ENCODE data around the gene MSI2.
A peak's percentile ranks its signal among the peaks of the same experiment; 100 is the strongest.

Gene MSI2

DNA sequence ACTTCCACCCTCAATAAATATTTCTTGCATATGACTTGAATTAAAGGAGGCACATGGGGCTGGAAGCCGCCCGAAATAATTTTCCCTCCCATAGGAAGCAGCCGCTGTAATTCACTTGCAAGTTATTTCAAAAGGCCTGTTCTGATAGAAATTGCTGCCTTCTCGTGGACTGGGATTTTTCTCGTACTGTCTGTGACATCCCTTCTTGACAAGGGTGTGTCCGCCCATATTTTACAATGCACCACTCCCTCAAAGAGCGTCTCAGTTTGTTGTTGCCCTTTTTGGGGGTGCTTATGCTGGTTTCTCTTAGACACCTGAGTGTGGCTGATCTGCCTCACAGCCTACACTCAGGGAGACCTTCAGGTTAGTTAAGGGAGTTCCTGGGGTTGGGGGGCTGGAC is 160.0 kb downstream of the MSI2 start:
- no peak for DNase-seq (ENCODE audit: low read depth)

GRCh38 chr17:57417956-57418355 is 161.6 kb downstream of the MSI2 start:
- no peak for DNase-seq (ENCODE audit: low read depth)

DNA sequence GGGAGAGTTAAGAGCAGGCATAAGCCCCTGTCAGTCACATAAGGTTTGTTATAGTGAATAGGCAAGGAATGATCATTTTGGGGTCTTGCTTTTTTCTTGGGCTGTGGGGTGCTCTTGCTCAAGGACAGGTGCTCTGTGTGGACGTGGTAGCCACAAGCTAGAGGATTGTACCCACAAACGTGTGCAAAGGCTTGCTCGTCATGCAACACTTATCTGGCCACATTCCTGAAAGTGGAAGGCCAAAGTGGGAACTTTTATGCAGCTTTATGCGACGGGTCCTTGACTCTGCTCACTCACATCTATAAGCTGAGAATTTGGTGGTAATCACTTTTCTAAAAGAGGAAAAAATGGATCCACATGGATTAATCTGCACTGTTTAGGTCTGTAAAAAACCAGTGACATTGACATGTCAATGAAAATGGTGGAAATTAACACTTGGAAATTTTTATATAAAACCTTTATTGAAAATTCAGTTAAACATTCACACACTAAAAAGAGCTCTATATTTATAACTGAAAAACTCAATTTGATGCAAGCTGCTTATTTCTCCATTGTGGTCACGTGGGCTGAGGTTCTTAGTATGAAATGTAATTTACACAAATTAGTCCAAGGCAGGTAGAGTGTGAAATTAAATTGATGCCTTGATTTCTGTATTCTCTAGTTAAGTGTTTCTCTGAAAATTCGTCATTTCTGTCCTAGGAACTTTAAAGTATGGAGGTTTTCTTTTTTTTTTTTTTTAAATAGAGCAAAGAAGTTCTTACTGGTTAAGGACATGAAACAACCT is 162.3 kb downstream of the MSI2 start:
- DNase-seq (ENCODE audit: low read depth), result no peak

GRCh38 chr17:57419940-57420550 is 163.7 kb downstream of the MSI2 start:
- DNase-seq (ENCODE audit: low read depth), result no peak

DNA sequence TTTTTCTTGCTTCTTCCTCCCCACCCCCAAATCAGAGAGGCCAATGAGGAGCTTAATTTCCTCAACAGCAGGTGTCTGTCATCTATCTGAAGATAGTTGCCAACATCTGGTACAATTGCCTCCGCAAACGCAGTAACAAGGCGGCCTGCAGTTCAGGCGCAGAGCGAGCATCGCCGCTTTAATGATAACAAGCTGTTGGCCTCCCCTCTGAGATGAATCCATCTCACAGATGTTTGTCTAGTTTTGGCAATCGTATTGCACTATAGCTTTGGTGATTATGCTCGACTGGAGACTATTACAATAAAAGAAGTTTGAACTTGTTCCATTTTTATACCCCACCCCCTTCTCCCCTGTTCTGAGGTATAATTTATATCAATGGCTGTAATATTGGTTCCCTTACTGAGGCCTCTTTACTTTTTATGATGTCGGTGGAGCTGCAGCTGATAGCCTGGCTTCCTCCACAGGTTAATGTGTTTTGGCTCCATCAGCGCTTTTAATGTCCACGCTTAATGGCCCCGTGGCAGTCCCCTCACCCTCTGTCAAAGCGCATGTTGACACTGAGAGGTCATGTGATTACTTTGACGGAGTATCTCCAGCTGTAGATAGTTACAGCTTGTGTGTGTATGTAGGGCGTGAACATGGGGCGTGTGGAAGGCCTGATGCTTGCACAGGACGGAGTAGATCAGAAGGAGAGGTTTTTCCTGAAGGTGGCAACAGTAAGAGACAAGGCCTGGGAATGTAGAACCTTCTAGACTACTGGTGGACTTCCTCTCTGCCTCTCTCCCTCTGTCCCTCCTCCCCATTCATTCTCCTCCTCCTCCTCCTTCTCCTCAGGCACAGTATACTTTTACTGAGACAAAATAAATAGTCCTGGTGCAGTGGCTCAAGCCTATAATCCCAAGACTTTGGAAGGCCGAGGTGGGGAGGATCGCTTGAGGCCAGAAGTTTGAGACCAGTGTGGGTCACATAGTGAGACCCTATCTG is 164.7 kb downstream of the MSI2 start:
- no peak for DNase-seq (ENCODE audit: low read depth)

DNA sequence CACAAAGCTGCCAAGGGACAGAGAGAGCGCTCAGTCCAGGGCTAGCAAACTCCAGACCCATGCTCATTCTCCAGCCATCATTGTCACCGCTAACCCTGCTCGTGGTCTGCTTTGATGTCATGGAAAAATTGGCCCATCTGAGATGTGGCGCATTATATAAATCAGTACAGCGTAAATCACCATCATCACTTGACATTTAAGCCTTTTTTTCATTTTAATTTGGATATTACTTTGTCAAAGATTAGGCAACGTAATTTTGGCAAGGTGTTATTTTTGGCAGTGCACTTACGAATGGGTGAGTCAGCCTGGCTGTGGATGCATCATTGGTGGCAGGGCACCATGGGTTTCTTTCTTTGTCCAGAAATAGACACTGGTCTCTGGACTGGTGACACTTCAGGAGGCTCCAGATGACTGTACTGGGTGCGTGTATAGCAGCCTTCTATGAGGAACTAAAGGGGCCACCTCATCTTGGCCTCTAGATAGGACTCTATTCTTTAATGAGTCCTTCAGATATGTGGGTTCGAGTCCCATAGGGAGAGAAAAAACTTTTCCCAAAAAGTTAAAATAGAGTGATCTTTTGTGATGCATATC is 166.3 kb downstream of the MSI2 start:
- DNase-seq (ENCODE audit: low read depth), result peak; percentile 45

- DNase-seq (ENCODE audit: low read depth), result no peak
Measured at GRCh38 chr17:57423541-57423940, 167.2 kb downstream of the MSI2 start.

GRCh38 chr17:57424273-57424672 is 167.9 kb downstream of the MSI2 start:
- DNase-seq (ENCODE audit: low read depth), result no peak

- peak; percentile 11 for DNase-seq (ENCODE audit: low read depth)
Measured at GRCh38 chr17:57424777-57425188, 168.5 kb downstream of the MSI2 start.

DNA sequence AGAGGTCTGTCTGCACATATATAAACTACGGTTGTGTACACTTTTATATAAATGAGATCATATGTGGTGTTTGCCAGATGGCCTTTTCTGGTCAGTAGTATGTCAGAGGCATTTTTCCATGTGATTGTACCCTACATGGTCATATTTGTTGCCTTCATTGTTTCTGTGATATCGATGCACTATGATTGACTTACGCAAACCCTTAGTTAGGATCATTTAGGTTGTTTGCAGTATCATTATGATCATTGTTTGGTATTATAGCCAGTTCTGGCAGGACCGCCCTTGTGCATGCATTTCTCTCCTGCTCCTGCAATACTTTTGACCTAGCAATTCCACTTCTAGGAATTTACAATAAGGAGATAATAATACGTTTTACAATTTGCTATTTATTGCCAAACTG is 169.1 kb downstream of the MSI2 start:
- DNase-seq (ENCODE audit: low read depth), result no peak

- DNase-seq (ENCODE audit: low read depth), result no peak
Measured at GRCh38 chr17:57425903-57426880, 169.9 kb downstream of the MSI2 start.

DNA sequence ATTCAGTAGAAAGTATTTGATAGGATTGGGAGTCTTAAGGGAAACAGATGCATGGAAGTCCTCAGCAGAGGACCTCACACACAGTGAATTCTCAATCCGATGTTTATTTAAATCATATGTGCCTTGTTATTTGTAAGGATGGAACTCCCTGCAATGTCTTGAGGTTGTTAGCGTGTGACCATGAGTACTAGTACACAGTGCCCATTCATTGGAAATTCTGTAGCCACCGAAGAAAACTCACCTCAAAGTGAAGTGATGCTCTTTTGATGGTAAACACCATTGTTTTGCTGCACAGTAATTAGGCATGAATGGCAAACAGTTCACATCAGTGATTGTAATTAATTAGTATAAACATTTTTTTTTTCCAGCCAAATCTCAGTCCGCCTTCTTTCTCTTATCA is 173.6 kb downstream of the MSI2 start:
- DNase-seq (ENCODE audit: low read depth), result no peak

- DNase-seq (ENCODE audit: low read depth), result no peak
Measured at GRCh38 chr17:57431415-57431814, 175.1 kb downstream of the MSI2 start.

DNA sequence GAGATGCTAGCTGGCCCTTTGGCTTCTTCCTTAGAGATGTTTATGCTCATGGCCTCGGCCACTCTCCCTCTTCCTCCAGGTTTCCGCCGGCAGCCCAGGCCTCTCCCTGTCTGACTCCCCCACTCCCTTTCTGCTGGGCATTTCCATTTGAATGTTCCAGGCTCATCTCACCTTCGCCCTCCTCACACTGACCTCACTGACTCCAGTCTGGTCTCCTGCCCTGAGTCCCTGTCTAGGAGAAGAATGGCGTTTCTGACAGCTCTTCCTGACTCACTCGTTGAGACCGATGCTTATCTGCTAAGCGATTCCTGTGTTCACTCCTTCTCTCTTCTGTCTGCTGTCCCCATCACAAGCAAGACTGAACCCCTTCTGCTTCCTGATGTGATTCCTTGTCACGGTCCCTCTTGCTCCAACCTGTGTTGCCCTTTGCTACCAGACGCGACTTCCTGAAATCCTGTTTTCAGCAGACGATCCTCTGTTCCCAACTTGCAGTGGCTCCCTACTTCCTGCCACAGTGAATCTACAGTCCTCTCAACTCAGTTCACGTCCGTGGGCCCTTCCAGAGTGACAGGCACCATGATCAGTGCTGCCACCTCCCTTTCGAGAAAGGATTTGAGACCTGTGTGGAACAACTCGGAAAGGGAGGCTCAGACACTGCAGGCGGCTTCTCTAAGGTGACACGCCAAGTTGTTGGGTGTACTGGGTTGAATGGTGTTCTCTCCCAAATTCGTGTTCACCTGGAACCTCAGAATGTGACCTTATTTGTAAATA is 176.4 kb downstream of the MSI2 start:
- no peak for DNase-seq (ENCODE audit: low read depth)

- no peak for DNase-seq (ENCODE audit: low read depth)
Measured at GRCh38 chr17:57433452-57433851, 177.1 kb downstream of the MSI2 start.

DNA sequence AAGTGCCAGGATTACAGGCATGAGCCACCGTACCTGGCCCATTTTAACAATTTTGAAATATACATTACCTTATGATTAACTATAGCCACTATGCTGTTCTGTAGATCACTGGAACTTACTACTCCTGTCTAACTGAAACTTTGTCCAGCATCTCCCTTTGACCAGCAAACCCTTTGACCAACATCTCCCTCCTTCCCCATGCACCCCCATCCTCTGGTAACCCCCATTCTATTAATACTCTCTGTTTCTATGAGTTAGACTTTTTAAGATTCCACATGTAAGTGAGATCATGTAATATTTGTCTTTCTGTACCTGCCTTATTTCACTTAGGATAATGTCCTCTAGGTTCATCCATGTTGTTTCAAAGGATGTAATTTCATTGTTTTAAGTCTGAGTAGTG is 178.0 kb downstream of the MSI2 start:
- no peak for DNase-seq (ENCODE audit: low read depth)

DNA sequence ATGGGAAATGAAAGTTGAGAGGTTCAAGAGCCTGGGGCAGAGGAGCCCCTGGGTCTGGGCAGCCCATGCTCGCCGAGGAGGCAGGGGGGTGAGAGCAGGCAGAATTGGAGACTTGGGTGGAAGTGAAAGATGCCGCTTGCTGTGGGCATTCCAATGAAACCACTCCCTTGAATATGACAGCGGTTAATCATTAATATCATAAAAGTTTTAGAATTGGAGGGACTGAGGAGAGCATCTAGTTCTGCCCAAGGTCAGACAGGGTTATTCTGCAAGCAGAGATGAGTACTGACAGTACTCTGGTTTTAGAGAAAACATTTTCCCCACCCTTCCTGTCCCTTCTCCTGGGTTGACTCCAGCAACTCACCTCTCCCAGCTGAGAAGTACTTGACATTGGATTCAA is 180.2 kb downstream of the MSI2 start:
- no peak for DNase-seq (ENCODE audit: low read depth)

GRCh38 chr17:57438066-57438731 is 181.9 kb downstream of the MSI2 start:
- DNase-seq (ENCODE audit: low read depth), result no peak

DNA sequence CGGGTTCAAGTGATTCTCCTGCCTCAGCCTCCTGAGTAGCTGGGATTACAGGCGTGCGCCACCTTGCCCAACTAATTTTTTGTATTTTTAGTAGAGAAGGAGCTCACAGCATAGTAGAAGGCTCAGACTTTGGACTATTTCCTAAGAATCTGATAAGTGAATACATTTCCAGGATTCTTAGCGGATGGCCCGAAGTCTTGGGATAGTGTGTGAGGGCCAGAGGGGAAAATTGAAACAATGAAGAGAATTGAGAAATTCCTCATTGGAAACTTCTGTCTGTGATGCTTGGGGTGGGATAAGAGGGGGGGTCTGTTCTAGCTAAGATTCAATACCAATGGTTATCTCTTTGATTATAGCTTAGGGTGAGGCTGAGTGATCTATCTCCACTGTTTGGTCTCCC is 183.3 kb downstream of the MSI2 start:
- no peak for DNase-seq (ENCODE audit: low read depth)
